Measurements from ENCODE around the gene DYSF.

DNA sequence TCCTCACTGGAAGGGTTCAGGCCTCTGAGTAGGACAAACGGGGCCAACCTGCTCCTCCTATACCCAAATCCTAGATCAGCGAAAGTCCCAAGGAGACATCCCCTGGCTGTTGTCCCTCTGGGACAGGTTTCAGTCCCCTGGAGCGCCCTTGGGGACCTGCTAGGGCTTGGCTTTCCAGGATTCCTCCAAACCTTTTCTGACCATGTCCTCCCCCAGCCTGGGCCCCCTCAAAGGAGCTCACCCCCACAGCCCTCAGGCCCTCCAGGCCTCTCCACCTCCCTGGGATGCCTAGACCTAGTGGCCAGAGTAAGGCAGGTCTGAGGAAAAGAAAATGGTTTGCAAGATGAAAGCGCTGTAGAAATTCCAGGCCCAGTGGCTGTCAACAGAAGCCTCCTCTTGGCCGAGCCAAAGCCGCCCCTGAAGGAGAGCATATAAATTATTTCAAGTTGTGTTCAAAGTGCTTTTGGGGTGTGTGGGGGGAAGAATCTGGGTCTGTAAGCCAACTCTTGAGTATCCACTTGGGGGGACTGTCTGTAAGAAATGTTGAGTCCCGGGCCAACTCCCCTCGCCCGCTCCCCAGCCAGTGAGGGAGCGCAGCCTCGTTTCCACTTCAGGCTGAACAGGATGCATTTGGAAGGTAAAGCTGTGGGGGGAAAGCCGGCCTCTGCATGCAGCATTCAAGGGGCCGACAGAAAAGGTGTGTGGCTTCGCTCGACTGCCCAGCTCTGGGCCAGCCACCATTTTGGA is 158.6 kb downstream of the DYSF start:
- no peak for TF ChIP-seq CTCF (IDR thresholded peaks at IDR 0.05)
- TF ChIP-seq POLR2A (IDR thresholded peaks at IDR 0.05): no peak
